GM11168 (cell line): ENCODE measurements around the gene PPM1H.

ENCODE experiments used
- in situ Hi-C: fragments of 300-500 bp; cut with MboI; formaldehyde crosslinking; loops from one replicate; pipeline ENCODE4 v1.12.0; 2022; ENCODE audit warnings: low sequenced_read_pairs; ENCODE audit not compliant: unreplicated experiment

The PPM1H gene

GRCh38 chr12:62598846-62599245, 336.1 kb downstream of the PPM1H start:
- in situ Hi-C loops, result no loop called here

GRCh38 chr12:62597253-62597652, 337.7 kb downstream of the PPM1H start:
- in situ Hi-C loops, result no loop called here
